Progenitor cell of endocrine pancreas (in vitro differentiated cells): Measurements from ENCODE around the gene POLR2A. TPM values are rescaled to one million over a fixed set of nuclear protein-coding genes. Genes with fewer than 3 reads are reported as not detected.

ENCODE experiments used
- DNase-seq: peaks from one replicate; pipeline ENCODE4 v3.0.0; 2021; ENCODE audit warnings: low spot score; ENCODE audit not compliant: unreplicated experiment
- H3K27ac Mint-ChIP-seq: 2 replicates; pipeline ENCODE4 v1.8.0; 2021; ENCODE audit warnings: mild to moderate bottlenecking, moderate library complexity, mixed read lengths
- H3K27me3 Mint-ChIP-seq: 2 replicates; pipeline ENCODE4 v1.8.0; 2021; ENCODE audit warnings: mixed read lengths
- H3K36me3 Mint-ChIP-seq: 2 replicates; pipeline ENCODE4 v1.8.0; 2022; ENCODE audit warnings: mixed read lengths; ENCODE audit not compliant: insufficient read depth
- H3K4me1 Mint-ChIP-seq: 2 replicates; pipeline ENCODE4 v1.8.0; 2021; ENCODE audit warnings: low read depth, mixed read lengths
- H3K4me3 Mint-ChIP-seq: 2 replicates; pipeline ENCODE4 v1.8.0; 2021; ENCODE audit warnings: low read depth, mild to moderate bottlenecking, moderate library complexity, mixed read lengths
- H3K9me3 Mint-ChIP-seq: 2 replicates; pipeline ENCODE4 v1.8.0; 2021; ENCODE audit warnings: low read depth, mixed read lengths
- total RNA-seq: library from RNA; stranded (reverse); gene quantifications from 2 replicates; pipeline ENCODE4 v1.2.1, GENCODE V29; 2021
- TF ChIP-seq, protein P1 (sequence below): fragments of 200-600 bp; sonication (generic); IDR thresholded peaks from one replicate; pipeline ENCODE4 v1.5.0; 2021; ENCODE audit warnings: antibody characterized with exemption, mild to moderate bottlenecking; ENCODE audit not compliant: unreplicated experiment

POLR2A gene
- total RNA-seq, 1 donor from 2014 or later: 195 TPM

DNA sequence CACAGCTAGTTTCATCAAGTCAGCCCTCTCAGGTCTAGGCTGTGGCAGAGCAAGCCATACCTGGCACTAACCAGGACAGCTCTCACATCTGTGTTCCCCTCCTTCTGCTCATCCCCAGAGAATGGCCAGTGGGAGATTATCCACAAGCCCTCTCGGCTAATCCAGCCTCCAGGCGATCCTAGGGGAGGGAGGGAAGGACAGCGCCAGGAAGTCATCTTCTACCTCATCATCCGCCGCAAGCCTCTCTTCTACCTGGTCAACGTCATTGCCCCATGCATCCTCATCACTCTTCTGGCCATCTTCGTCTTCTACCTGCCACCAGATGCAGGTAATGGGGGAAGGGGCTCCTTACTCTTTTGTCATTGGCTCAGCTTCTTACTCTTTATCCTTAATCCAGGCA is 35.7 kb upstream of the POLR2A start:
- Mint-ChIP-seq H3K9me3 (no peaks in the 10 kb centered on the region), H3K4me3 (no peak overlapping the region), H3K36me3 (peaks cover 5% of the 10 kb centered on the region), H3K4me1 (peaks cover 10% of the 10 kb centered on the region), H3K27me3 (peaks cover 19% of the 10 kb centered on the region), H3K27ac (no peak overlapping the region)
- TF ChIP-seq, protein P1, sequence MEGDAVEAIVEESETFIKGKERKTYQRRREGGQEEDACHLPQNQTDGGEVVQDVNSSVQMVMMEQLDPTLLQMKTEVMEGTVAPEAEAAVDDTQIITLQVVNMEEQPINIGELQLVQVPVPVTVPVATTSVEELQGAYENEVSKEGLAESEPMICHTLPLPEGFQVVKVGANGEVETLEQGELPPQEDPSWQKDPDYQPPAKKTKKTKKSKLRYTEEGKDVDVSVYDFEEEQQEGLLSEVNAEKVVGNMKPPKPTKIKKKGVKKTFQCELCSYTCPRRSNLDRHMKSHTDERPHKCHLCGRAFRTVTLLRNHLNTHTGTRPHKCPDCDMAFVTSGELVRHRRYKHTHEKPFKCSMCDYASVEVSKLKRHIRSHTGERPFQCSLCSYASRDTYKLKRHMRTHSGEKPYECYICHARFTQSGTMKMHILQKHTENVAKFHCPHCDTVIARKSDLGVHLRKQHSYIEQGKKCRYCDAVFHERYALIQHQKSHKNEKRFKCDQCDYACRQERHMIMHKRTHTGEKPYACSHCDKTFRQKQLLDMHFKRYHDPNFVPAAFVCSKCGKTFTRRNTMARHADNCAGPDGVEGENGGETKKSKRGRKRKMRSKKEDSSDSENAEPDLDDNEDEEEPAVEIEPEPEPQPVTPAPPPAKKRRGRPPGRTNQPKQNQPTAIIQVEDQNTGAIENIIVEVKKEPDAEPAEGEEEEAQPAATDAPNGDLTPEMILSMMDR: no peak
- DNase-seq: no peak

DNA sequence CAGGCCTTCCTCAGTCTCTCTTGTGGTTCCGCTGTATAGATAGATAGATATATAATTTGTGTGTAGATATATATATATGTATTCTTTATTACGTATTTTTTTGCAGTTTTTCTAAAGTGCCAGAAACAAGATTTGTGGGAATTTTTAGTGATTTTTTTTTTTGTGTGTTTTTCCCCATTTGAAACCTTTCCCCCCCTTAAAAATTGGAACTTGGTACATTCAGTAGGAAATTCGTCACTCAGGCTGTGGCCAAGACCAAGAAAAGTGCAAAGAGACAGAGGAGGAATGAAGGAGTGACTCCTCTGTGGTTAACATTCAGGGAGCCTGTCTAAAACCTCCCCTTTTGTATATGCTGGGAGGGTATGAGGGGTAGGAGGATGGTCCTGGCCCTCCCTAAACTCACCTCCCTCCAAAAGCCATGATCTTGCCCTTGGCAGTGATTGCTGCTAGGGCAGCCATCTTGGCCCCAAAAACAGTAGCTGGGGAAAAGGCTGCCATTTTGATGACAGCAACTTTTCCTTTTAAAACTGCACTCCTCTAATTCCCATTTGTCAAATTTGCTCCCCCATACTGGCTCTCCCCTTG is 24.1 kb upstream of the POLR2A start:
- no peaks in the 10 kb centered on the region for H3K9me3 Mint-ChIP-seq
- H3K4me3 Mint-ChIP-seq: no peak overlapping the region
- H3K4me1 Mint-ChIP-seq: peaks cover 3% of the 10 kb centered on the region
- no peak for DNase-seq
- no peak overlapping the region for H3K27ac Mint-ChIP-seq
- TF ChIP-seq, protein P1: no peak
- H3K27me3 Mint-ChIP-seq: no peaks in the 10 kb centered on the region
- H3K36me3 Mint-ChIP-seq: no peaks in the 10 kb centered on the region

DNA sequence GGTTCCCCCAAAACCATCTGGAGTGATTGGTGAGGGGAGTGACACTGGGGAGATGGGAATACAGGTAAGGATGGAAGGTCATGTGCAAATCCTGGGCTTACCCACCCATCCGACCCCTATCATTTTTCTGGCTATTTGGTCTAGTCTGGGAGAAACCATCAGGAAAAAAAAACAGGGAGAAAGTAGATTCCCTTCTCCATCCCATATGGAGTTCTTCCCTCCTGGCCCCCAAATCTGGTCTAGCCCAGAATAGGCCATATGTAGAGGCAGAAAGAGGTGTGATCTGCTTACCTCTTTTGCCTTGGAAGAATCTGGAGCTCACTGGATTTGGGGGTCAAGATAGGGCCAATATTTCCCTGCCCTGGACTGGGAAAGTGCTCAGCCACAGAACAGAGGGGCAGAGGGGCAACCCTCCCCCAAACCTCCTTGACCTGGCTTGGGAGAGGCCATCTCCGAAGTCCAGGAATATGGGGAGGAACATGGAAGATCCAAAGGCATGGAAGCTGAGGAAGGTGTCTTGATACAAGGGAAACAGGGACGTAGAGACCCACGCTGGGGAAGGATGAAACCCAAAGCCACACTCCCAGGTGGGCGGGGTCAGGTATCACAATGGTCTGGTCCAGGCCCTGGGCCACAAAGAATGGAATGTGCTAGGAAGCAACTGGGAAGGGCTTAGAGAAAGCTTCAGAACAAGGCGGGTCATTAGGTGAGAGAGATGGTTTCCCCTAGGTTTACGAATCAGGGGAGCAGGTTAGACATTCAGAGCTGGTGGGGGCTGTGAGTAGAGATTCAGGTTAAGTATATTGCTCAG is 23.1 kb upstream of the POLR2A start:
- Mint-ChIP-seq H3K36me3 (no peaks in the 10 kb centered on the region), H3K4me1 (no peaks in the 10 kb centered on the region), H3K4me3 (no peak overlapping the region), H3K27me3 (no peaks in the 10 kb centered on the region), H3K9me3 (no peaks in the 10 kb centered on the region), H3K27ac (no peak overlapping the region)
- DNase-seq: no peak
- TF ChIP-seq, protein P1: no peak

DNA sequence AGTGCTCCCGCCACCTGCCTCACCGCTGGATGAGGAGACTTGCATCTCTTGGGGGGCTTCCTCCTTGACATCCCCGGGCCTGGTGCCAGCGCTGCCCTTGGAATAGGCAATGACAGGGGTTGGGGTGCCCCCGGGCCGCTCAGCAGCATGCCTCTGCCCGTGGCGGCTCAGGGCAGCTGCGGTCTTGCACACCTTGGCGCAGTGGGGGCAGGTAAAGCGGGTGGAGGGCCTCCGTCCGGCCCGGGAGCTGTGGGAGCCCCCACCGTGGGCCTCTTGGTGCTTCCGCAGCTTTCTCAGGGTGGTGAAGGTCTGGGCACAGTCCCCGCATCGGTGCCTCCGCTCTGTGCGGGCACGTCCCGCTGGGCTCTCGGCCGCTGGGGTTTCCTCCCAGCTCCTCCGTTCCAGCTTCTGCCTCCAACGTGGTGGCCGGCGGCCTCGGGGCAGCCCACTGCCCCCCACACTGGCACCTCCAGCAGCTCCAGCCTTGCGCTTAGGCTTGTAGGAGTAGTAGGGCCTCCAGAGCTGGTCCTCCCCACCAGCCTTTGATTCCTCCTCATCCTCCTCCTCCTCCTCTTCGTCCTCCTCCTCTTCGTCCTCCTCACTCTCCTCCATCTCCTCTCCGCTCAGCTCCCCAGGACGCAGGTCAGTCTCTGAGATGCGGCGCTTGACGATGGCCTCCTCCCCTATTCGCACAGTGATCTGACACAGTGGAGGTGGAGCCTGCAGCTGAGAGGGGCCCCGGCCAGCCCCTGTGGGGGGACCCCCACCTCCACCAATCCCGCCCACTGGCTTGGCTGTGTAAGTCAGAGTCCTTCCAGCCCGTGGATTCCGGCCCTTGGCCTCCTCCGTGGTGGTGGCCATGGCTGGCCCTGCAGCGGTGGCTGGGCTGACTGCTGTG is 21.4 kb upstream of the POLR2A start:
- H3K9me3 Mint-ChIP-seq: no peaks in the 10 kb centered on the region
- H3K27ac Mint-ChIP-seq: no peak overlapping the region
- H3K27me3 Mint-ChIP-seq: no peaks in the 10 kb centered on the region
- no peaks in the 10 kb centered on the region for H3K36me3 Mint-ChIP-seq
- TF ChIP-seq, protein P1: no peak
- no peak for DNase-seq
- H3K4me1 Mint-ChIP-seq: no peaks in the 10 kb centered on the region
- no peak overlapping the region for H3K4me3 Mint-ChIP-seq

DNA sequence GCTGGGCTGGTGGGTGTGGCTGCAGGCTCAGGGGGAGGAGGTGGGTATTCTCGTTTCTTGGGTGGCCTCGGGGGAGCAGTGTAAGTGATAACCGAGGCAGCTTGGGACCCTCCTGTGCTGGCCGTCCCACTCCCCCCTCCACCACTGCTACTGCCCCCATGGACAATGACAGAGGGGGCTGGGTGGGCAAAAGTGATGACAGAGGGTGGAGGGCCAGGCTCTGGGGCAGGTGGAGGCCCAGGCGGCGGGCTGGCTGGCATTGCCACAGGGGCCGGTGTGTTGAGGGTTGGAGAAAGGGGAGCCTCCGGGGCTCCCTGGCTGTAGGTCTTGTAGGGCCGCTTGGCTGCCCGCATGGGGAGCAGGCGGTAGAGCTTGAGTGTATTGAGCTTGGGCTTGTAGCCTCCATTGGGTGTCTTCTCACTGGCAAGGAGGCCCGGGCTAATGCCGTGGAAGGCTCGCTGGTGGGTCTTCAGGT is 20.8 kb upstream of the POLR2A start:
- Mint-ChIP-seq H3K27me3 (no peaks in the 10 kb centered on the region), H3K4me3 (no peak overlapping the region), H3K9me3 (no peaks in the 10 kb centered on the region), H3K36me3 (no peaks in the 10 kb centered on the region), H3K27ac (no peak overlapping the region), H3K4me1 (no peaks in the 10 kb centered on the region)
- TF ChIP-seq, protein P1: no peak
- DNase-seq: no peak
